ENCODE results near the gene NOVA2.
A peak's percentile ranks its signal among the peaks of the same experiment; 100 is the strongest.

Gene NOVA2

GRCh38 chr19:46016426-46017094 is 42.9 kb upstream of the NOVA2 start:
- Histone ChIP-seq H3K4me3 (ENCODE audit: low read depth in 1 of 2, low read length in 2 of 2) (peak overlapping the region; percentile 77 to 79), H3K9me3 (ENCODE audit: control insufficient read depth in 1 of 2, low read length in 2 of 2) (no peaks in the 10 kb centered on the region), H3K27me3 (ENCODE audit: low read depth, low read length) (peaks cover 13% of the 10 kb centered on the region), H3K36me3 (ENCODE audit: control insufficient read depth in 1 of 2, insufficient read depth in 2 of 2, low read length in 2 of 2) (peaks cover 0 to 6% of the 10 kb centered on the region in 2 donors), H3K27ac (ENCODE audit: low read length) (no peak overlapping the region), H3K4me1 (ENCODE audit: control insufficient read depth in 1 of 2, insufficient read depth in 2 of 2, low read length in 2 of 2) (peaks cover 0 to 22% of the 10 kb centered on the region in 2 donors)

DNA sequence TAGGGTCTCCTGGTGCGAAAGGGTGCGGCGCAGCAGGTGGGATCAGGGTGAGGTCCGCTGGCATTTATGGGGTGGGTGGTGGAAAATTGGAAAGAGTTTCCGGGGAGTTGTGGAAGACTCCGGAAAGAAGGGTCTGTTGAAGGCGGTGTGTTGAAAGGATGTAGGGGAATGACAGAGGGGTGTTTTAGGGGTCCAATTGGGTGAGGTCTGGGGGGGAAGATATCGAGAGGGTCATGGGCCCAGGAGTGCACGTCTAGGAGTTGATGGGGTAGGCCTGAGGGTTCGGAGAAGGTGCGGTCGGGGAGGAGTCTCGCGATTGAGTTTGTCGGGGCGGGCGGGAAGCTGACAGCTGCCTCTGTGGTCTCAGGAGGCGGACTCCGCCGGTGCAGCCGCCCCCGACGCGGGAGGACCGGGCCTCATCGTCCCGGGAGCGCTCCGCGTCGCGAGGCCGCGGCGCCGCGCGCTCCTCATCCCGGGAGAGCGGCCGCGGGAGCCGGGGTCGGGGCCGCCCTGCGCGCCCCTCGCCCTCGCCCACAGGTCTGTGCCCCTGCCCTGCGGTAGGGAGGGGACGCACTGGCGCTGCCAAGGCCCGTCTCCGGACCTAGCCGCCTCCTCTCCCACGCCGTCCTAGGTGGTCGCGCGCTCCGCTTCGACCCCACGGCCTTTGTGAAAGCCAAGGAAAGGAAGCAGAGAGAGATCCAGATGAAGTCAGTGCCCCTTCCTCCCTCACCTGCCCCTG is 42.2 kb upstream of the NOVA2 start:
- no peak overlapping the region for H3K27ac ChIP-seq (ENCODE audit: low read length)
- no peaks in the 10 kb centered on the region for H3K9me3 ChIP-seq (ENCODE audit: control insufficient read depth in 1 of 2, low read length in 2 of 2)
- peak overlapping the region; percentile 77 to 79 for H3K4me3 ChIP-seq (ENCODE audit: low read depth in 1 of 2, low read length in 2 of 2)
- peaks cover 0 to 22% of the 10 kb centered on the region in 2 donors for H3K4me1 ChIP-seq (ENCODE audit: control insufficient read depth in 1 of 2, insufficient read depth in 2 of 2, low read length in 2 of 2)
- H3K27me3 ChIP-seq (ENCODE audit: low read depth, low read length), result peaks cover 13% of the 10 kb centered on the region
- H3K36me3 ChIP-seq (ENCODE audit: control insufficient read depth in 1 of 2, insufficient read depth in 2 of 2, low read length in 2 of 2), result peaks cover 0 to 10% of the 10 kb centered on the region in 2 donors

DNA sequence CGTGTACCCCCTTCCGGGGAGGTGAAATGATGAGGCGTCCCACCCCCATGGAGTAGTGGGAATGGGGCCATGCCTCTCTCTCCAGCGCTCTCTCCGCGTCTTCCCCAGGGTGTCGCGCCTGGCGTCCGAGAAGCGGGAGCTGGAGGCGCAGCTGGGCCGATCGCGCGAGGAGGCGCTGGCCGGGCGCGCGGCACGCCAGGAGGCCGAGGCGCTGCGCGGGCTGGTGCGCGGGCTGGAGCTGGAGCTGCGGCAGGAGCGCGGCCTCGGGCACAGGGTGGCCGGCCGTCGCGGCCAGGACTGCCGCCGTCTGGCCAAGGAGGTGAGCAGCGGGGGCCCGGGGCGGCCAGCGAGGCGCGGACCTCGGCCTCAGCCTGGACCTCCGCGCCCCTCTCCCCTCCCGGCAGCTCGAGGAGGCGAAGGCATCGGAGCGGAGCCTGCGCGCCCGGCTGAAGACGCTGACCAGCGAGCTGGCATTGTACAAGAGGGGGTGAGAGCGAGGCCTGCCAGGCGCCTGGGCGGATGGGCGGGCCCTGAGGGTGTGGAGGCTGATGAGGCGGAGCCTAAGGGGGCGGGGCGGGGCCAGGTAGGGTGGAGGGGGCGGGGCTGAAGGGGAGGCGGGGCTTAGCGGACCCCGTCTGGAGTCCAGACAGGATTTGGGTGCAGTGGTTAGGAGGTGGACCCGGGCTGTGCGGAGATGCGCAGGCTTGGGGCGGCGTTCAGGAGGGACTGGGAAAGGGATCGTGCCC is 41.4 kb upstream of the NOVA2 start:
- Histone ChIP-seq H3K4me1 (ENCODE audit: control insufficient read depth in 1 of 2, insufficient read depth in 2 of 2, low read length in 2 of 2) (peaks cover 0 to 22% of the 10 kb centered on the region in 2 donors), H3K27ac (ENCODE audit: low read length) (no peak overlapping the region), H3K27me3 (ENCODE audit: low read depth, low read length) (peaks cover 13% of the 10 kb centered on the region), H3K9me3 (ENCODE audit: control insufficient read depth in 1 of 2, low read length in 2 of 2) (no peaks in the 10 kb centered on the region), H3K4me3 (ENCODE audit: low read depth in 1 of 2, low read length in 2 of 2) (peak overlapping the region in 1 of 2 donors; percentile 77), H3K36me3 (ENCODE audit: control insufficient read depth in 1 of 2, insufficient read depth in 2 of 2, low read length in 2 of 2) (peaks cover 0 to 13% of the 10 kb centered on the region in 2 donors)

DNA sequence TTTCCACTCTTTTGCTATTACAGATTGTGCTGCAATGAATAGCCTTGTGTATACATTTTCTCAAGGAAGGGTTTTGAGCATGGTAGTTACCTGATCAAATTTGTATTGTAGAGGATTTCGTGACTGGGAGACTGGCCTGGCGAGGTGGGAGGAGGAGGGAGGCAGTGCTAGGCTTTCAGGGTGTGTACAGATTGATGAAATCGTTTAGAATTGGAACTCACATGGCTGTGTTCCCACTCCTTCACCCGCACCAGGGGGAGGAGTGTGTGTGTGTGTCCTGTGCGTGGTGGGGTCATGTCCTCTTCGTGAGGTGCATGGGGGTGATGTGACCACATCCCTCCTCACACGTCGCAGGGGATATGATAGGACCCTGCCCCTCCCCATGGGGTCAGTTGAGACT is 40.9 kb upstream of the NOVA2 start:
- H3K4me3 ChIP-seq (ENCODE audit: low read depth in 1 of 2, low read length in 2 of 2), result no peak overlapping the region

GRCh38 chr19:46009530-46010510 is 36.2 kb upstream of the NOVA2 start:
- H3K36me3 ChIP-seq (ENCODE audit: control insufficient read depth in 1 of 2, insufficient read depth in 2 of 2, low read length in 2 of 2), result peaks cover 4 to 32% of the 10 kb centered on the region in 2 donors
- peaks cover 0 to 4% of the 10 kb centered on the region in 2 donors for H3K4me1 ChIP-seq (ENCODE audit: control insufficient read depth in 1 of 2, insufficient read depth in 2 of 2, low read length in 2 of 2)
- H3K27me3 ChIP-seq (ENCODE audit: low read depth, low read length), result peaks cover 6% of the 10 kb centered on the region
- H3K4me3 ChIP-seq (ENCODE audit: low read depth in 1 of 2, low read length in 2 of 2), result no peak overlapping the region
- no peak overlapping the region for H3K27ac ChIP-seq (ENCODE audit: low read length)
- no peaks in the 10 kb centered on the region for H3K9me3 ChIP-seq (ENCODE audit: control insufficient read depth in 1 of 2, low read length in 2 of 2)

More for the DNA sequence above, 40.9 kb upstream of the NOVA2 start:
- Histone ChIP-seq H3K4me1 (ENCODE audit: control insufficient read depth in 1 of 2, insufficient read depth in 2 of 2, low read length in 2 of 2) (peaks cover 0 to 22% of the 10 kb centered on the region in 2 donors), H3K27me3 (ENCODE audit: low read depth, low read length) (peaks cover 13% of the 10 kb centered on the region), H3K36me3 (ENCODE audit: control insufficient read depth in 1 of 2, insufficient read depth in 2 of 2, low read length in 2 of 2) (peaks cover 0 to 13% of the 10 kb centered on the region in 2 donors), H3K27ac (ENCODE audit: low read length) (no peak overlapping the region), H3K9me3 (ENCODE audit: control insufficient read depth in 1 of 2, low read length in 2 of 2) (no peaks in the 10 kb centered on the region)

GRCh38 chr19:46006411-46006810 is 32.7 kb upstream of the NOVA2 start:
- Histone ChIP-seq H3K4me1 (ENCODE audit: control insufficient read depth in 1 of 2, insufficient read depth in 2 of 2, low read length in 2 of 2) (no peaks in the 10 kb centered on the region), H3K9me3 (ENCODE audit: control insufficient read depth in 1 of 2, low read length in 2 of 2) (no peaks in the 10 kb centered on the region), H3K36me3 (ENCODE audit: control insufficient read depth in 1 of 2, insufficient read depth in 2 of 2, low read length in 2 of 2) (peaks cover 8 to 36% of the 10 kb centered on the region in 2 donors), H3K27me3 (ENCODE audit: low read depth, low read length) (no peaks in the 10 kb centered on the region), H3K4me3 (ENCODE audit: low read depth in 1 of 2, low read length in 2 of 2) (no peak overlapping the region), H3K27ac (ENCODE audit: low read length) (no peak overlapping the region)

GRCh38 chr19:46002678-46003275 is 29.1 kb upstream of the NOVA2 start:
- Histone ChIP-seq H3K9me3 (ENCODE audit: control insufficient read depth in 1 of 2, low read length in 2 of 2) (no peaks in the 10 kb centered on the region), H3K36me3 (ENCODE audit: control insufficient read depth in 1 of 2, insufficient read depth in 2 of 2, low read length in 2 of 2) (peaks cover 8 to 21% of the 10 kb centered on the region in 2 donors), H3K4me3 (ENCODE audit: low read depth in 1 of 2, low read length in 2 of 2) (no peak overlapping the region), H3K27ac (ENCODE audit: low read length) (no peak overlapping the region), H3K4me1 (ENCODE audit: control insufficient read depth in 1 of 2, insufficient read depth in 2 of 2, low read length in 2 of 2) (peaks cover 0 to 17% of the 10 kb centered on the region in 2 donors), H3K27me3 (ENCODE audit: low read depth, low read length) (no peaks in the 10 kb centered on the region)

- Histone ChIP-seq H3K4me3 (ENCODE audit: low read depth in 1 of 2, low read length in 2 of 2) (no peak overlapping the region), H3K36me3 (ENCODE audit: control insufficient read depth in 1 of 2, insufficient read depth in 2 of 2, low read length in 2 of 2) (peaks cover 8 to 11% of the 10 kb centered on the region in 2 donors), H3K9me3 (ENCODE audit: control insufficient read depth in 1 of 2, low read length in 2 of 2) (no peaks in the 10 kb centered on the region), H3K27me3 (ENCODE audit: low read depth, low read length) (no peaks in the 10 kb centered on the region), H3K27ac (ENCODE audit: low read length) (no peak overlapping the region), H3K4me1 (ENCODE audit: control insufficient read depth in 1 of 2, insufficient read depth in 2 of 2, low read length in 2 of 2) (peaks cover 0 to 23% of the 10 kb centered on the region in 2 donors)
Measured at GRCh38 chr19:46000491-46001246, 27.0 kb upstream of the NOVA2 start.

DNA sequence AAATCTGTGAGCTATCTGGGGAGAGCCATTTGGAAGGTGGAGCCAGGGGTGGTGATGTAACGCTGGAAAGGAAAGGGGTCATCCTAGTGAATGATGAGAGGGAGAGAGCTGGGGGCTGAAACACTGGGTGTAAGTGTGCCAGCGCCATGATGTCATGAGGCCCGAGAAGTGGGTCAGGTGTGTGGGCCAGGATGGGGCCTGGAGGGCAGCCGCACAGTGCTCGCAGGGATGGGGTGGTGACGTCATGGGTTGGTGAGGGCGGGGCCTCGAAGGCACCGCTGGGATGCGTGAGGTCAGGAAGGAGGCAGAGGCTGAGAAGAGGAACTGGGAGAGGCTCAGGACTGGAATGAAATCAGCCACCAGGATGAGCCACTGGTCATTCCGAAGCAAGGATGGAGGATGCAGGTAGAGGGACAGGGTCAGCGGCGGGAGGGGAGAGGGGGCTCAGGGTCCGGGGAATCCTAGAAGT is 26.0 kb upstream of the NOVA2 start:
- H3K4me3 ChIP-seq (ENCODE audit: low read depth in 1 of 2, low read length in 2 of 2), result no peak overlapping the region
- no peak overlapping the region for H3K27ac ChIP-seq (ENCODE audit: low read length)
- no peaks in the 10 kb centered on the region for H3K9me3 ChIP-seq (ENCODE audit: control insufficient read depth in 1 of 2, low read length in 2 of 2)
- peaks cover 8 to 11% of the 10 kb centered on the region in 2 donors for H3K36me3 ChIP-seq (ENCODE audit: control insufficient read depth in 1 of 2, insufficient read depth in 2 of 2, low read length in 2 of 2)
- no peaks in the 10 kb centered on the region for H3K27me3 ChIP-seq (ENCODE audit: low read depth, low read length)
- peaks cover 0 to 23% of the 10 kb centered on the region in 2 donors for H3K4me1 ChIP-seq (ENCODE audit: control insufficient read depth in 1 of 2, insufficient read depth in 2 of 2, low read length in 2 of 2)

Data from muscle layer of duodenum (tissue), 2 donors.